Endothelial cell of umbilical vein (primary cell): ENCODE results near the gene PRM1. TPM values are rescaled to one million over a fixed set of nuclear protein-coding genes. Genes with fewer than 3 reads are reported as not detected.

Source experiments
- BruUV-seq: library from RNA; stranded (reverse); fragments of 400-500 nt; replicated peaks from 2 replicates; lab custom pipeline; 2021; lab: Mats Ljungman, UMichigan
- CTCF ChIA-PET: fragments of 300-600, 350-600 bp; sonication (Branson Sonifier 250); formaldehyde crosslinking; loops from one replicate; lab custom pipeline; 2021; ENCODE audit warnings: antibody characterized with exemption, inconsistent platforms; lab: Charles Lee
- POLR2A ChIA-PET: fragments of 300-600, 350-600 bp; sonication (Branson Sonifier 250); formaldehyde crosslinking; loops from one replicate; lab custom pipeline; 2021; ENCODE audit warnings: antibody characterized with exemption, inconsistent platforms; lab: Charles Lee
- DNase-seq: peaks from one replicate; pipeline ENCODE4 v3.0.0-alpha.2; 2011; ENCODE audit warnings: low read depth, low spot score
- FAIRE-seq: peaks from 2 replicates; lab custom pipeline; 2011; peaks lifted over from hg19 to GRCh38; lab: Jason Lieb, UNC
- H2AFZ ChIP-seq: 2 replicates; pipeline ENCODE4 v1.6.0; 2012; ENCODE audit warnings: low read depth, low read length, control low read depth, inconsistent platforms
- H3K27ac ChIP-seq: 2 replicates; pipeline ENCODE4 v1.5.1; 2011; ENCODE audit warnings: low read depth, mild to moderate bottlenecking, control low read depth, low read length, moderate library complexity; ENCODE audit not compliant: insufficient read depth
- H3K27me3 ChIP-seq, 2 experiments: 2 replicates each; pipeline versions ENCODE4 v1.6.0 to v1.6.1; 2011; ENCODE audit warnings: low read length in 2 of 2, mixed read lengths in 1 of 2; ENCODE audit not compliant: control insufficient read depth in 2 of 2, insufficient read depth in 2 of 2
- H3K36me3 ChIP-seq, 2 experiments: 2 replicates in 1 of 2; 3 replicates in 1 of 2; pipeline ENCODE4 v1.5.1; 2011; ENCODE audit warnings: low read length in 2 of 2, mild to moderate bottlenecking in 1 of 2, moderate library complexity in 1 of 2; ENCODE audit not compliant: control insufficient read depth in 2 of 2, insufficient read depth in 2 of 2; ENCODE audit errors: extremely low read depth in 1 of 2
- H3K4me1 ChIP-seq: 3 replicates; pipeline ENCODE4 v1.5.1; 2011; ENCODE audit warnings: mild to moderate bottlenecking, low read length; ENCODE audit not compliant: control insufficient read depth, insufficient read depth; ENCODE audit errors: extremely low read depth
- H3K4me2 ChIP-seq: 2 replicates; pipeline ENCODE4 v1.6.1; 2011; ENCODE audit warnings: low read length, control low read depth, mixed read lengths; ENCODE audit not compliant: insufficient read depth
- H3K4me3 ChIP-seq, 3 experiments: fragments of 200-600 bp in 1 of 3; sonication (generic), shearing (Covaris generic) in 1 of 3; replicated peaks in 1 of 3; 2 replicates each; pipeline ENCODE4 v1.5.1; 2011 to 2016; ENCODE audit warnings: control low read depth in 3 of 3, low read length in 3 of 3, mild to moderate bottlenecking in 2 of 3, inconsistent platforms in 1 of 3, low read depth in 1 of 3, moderate library complexity in 1 of 3; ENCODE audit not compliant: insufficient read depth in 1 of 3
- H3K79me2 ChIP-seq: 2 replicates; pipeline ENCODE4 v1.6.0; 2012; ENCODE audit warnings: low read length, inconsistent platforms; ENCODE audit not compliant: control insufficient read depth, insufficient read depth
- H3K9ac ChIP-seq: replicated peaks from 2 replicates; pipeline ENCODE3; 2011; ENCODE audit warnings: low read length, control low read depth; ENCODE audit not compliant: insufficient read depth; ENCODE audit errors: extremely low read depth
- H3K9me1 ChIP-seq: replicated peaks from 3 replicates; pipeline ENCODE4 v1.6.0; 2011; ENCODE audit warnings: mild to moderate bottlenecking, low read length; ENCODE audit not compliant: control insufficient read depth, insufficient read depth; ENCODE audit errors: extremely low read depth
- H3K9me3 ChIP-seq: replicated peaks from 2 replicates; pipeline ENCODE4 v1.5.1; 2012; ENCODE audit warnings: low read length, inconsistent platforms; ENCODE audit not compliant: control insufficient read depth, insufficient read depth
- H4K20me1 ChIP-seq: replicated peaks from 2 replicates; pipeline ENCODE3; 2011; ENCODE audit warnings: mild to moderate bottlenecking, low read length; ENCODE audit not compliant: control insufficient read depth, insufficient read depth; ENCODE audit errors: extremely low read depth
- CTCF ChIP-seq, 2 donors: IDR thresholded peaks; 1 replicate in 1 of 2; 2 replicates in 1 of 2; pipeline ENCODE4 v1.5.1; 2011; ENCODE audit warnings: low read length in 2 of 2, mild to moderate bottlenecking in 2 of 2, moderate library complexity in 2 of 2, control low read depth in 1 of 2, inconsistent platforms in 1 of 2, low read depth in 1 of 2; ENCODE audit not compliant: insufficient read depth in 1 of 2; ENCODE audit errors: extremely low read depth in 1 of 2
- EZH2 ChIP-seq: IDR thresholded peaks from 2 replicates; pipeline ENCODE4 v1.6.1; 2012; ENCODE audit warnings: borderline replicate concordance, low read depth, mild to moderate bottlenecking, moderate library complexity, low read length, inconsistent platforms; ENCODE audit not compliant: severe bottlenecking
- FOS ChIP-seq: IDR thresholded peaks from 2 replicates; pipeline ENCODE4 v1.6.1; 2011; ENCODE audit warnings: mild to moderate bottlenecking, low read length, moderate library complexity, borderline replicate concordance; ENCODE audit not compliant: insufficient read depth
- GATA2 ChIP-seq: IDR thresholded peaks from 2 replicates; pipeline ENCODE4 v1.7.0; 2011; ENCODE audit warnings: low read depth, mild to moderate bottlenecking, moderate library complexity, mixed read lengths, low read length; ENCODE audit not compliant: insufficient read length, insufficient read depth
- JUN ChIP-seq: IDR thresholded peaks from 2 replicates; pipeline ENCODE4 v1.6.1; 2011; ENCODE audit warnings: borderline replicate concordance, low read depth; ENCODE audit not compliant: insufficient read length, insufficient read depth
- MAX ChIP-seq: IDR thresholded peaks from 2 replicates; pipeline ENCODE4 v1.6.1; 2011; ENCODE audit not compliant: insufficient read depth, insufficient read length
- MYC ChIP-seq: IDR thresholded peaks from one replicate; pipeline ENCODE4 v1.6.1; 2011; ENCODE audit warnings: mild to moderate bottlenecking, low read depth, low read length
- POLR2A ChIP-seq: IDR thresholded peaks from 2 replicates; pipeline ENCODE4 v1.6.1; 2012; ENCODE audit warnings: low read depth, mild to moderate bottlenecking, control low read depth, low read length
- POLR2AphosphoS5 ChIP-seq: IDR thresholded peaks from 2 replicates; pipeline ENCODE4 v1.6.1; 2012; ENCODE audit warnings: low read depth, mild to moderate bottlenecking, control low read depth, low read length, moderate library complexity; ENCODE audit not compliant: insufficient read depth
- dilution Hi-C: fragments of 300-500 bp; cut with MboI; formaldehyde crosslinking; loops from one replicate; pipeline ENCODE4 v1.15.0; 2019; ENCODE audit warnings: low sequenced_read_pairs; ENCODE audit not compliant: extremely low pct_ligation_motif_present
- intact Hi-C: fragments of 100-400 bp; cut with micrococcal nuclease; formaldehyde crosslinking; loops from one replicate; pipeline ENCODE4 v1.10.0; 2022
- polyA plus RNA-seq, 4 experiments: library from polyadenylated mRNA; depleted of rRNA in 3 of 4; stranded (reverse) in 3 of 4; unstranded in 1 of 4; fragments of >200 nt; gene quantifications; 2 replicates each; pipeline versions ENCODE4 v1.2.1 to v1.2.3, GENCODE V29; 2011 to 2012; ENCODE audit warnings: missing spikeins in 1 of 4
- total RNA-seq: library from RNA; stranded (reverse); gene quantifications from 2 replicates; pipeline ENCODE4 v1.2.3, GENCODE V29; 2021

The PRM1 gene
- total and polyA plus RNA-seq, 2 donors (not counting 3 experiments of a cell fraction or from before 2014, with no cell fraction given), result not detected

GRCh38 chr16:11329071-11329491 is 48.0 kb upstream of the PRM1 start:
- no peaks in the 10 kb centered on the region for H3K9me3 ChIP-seq
- peak overlapping the region; percentile 18 for H2AFZ ChIP-seq
- no peaks in the 10 kb centered on the region for H3K9me1 ChIP-seq
- H3K79me2 ChIP-seq, result no peaks in the 10 kb centered on the region
- DNase-seq (no peak), FAIRE-seq (peak; percentile 53)
- no TSS peak for BruUV-seq
- H4K20me1 ChIP-seq, result no peaks in the 10 kb centered on the region
- H3K27ac ChIP-seq, result no peak overlapping the region
- H3K27me3 ChIP-seq, result peaks cover 0 to 2% of the 10 kb centered on the region in 2 experiments
- H3K9ac ChIP-seq, result no peak overlapping the region
- H3K4me2 ChIP-seq, result peak overlapping the region; percentile 62
- H3K36me3 ChIP-seq, result no peaks in the 10 kb centered on the region
- dilution Hi-C loops, result no loop called here
- no peak for TF ChIP-seq GATA2
- TF ChIP-seq MAX, result no peak
- TF ChIP-seq EZH2, result no peak
- no peak for TF ChIP-seq MYC
- TF ChIP-seq POLR2A, result no peak
- no peak for TF ChIP-seq JUN
- no peak for TF ChIP-seq FOS
- no peak for TF ChIP-seq CTCF (IDR thresholded peaks at IDR 0.05; ENCODE audit: extremely low read depth in 1 of 2, insufficient read depth in 1 of 2, low read depth in 1 of 2, low read length in 2 of 2)
- no peak for TF ChIP-seq POLR2AphosphoS5
- intact Hi-C loops, result no loop called here
- peaks cover 13% of the 10 kb centered on the region for H3K4me1 ChIP-seq
- ChIA-PET POLR2A (no interaction called here), CTCF (interaction anchor here (0.6 to 1.0 kb wide), 3 partner anchors 11 to 73 kb away, joined by 3 to 5 read pairs (median 3); partner anchors contain the start of gene SOCS1)
- no peak overlapping the region for H3K4me3 ChIP-seq
